Measurements from ENCODE around the gene PLOD2.

PLOD2 gene

GRCh38 chr3:146154316-146154715, 6.7 kb downstream of the PLOD2 start:
- no peak for DNase-seq
- Histone ChIP-seq H3K4me3 (ENCODE audit: low read length) (no peak overlapping the region), H3K9ac (ENCODE audit: low read length) (no peak overlapping the region), H3K9me2 (replicated peaks; ENCODE audit: insufficient read depth, low read length) (no peaks in the 10 kb centered on the region), H4K20me1 (ENCODE audit: insufficient read depth, low read length) (no peaks in the 10 kb centered on the region), H3F3A (ENCODE audit: insufficient read depth, low read length) (peaks cover 3% of the 10 kb centered on the region; the same call in 1 of the 2 replicates), H2AFZ (ENCODE audit: low read length) (no peak overlapping the region), H3K9me3 (replicated peaks; ENCODE audit: insufficient read depth, low read length) (no peaks in the 10 kb centered on the region), H3K4me1 (ENCODE audit: low read length) (peaks cover 12% of the 10 kb centered on the region), H3K27me3 (replicated peaks; ENCODE audit: insufficient read depth, low read length) (no peaks in the 10 kb centered on the region), H3K79me2 (ENCODE audit: low read length) (peaks cover 37% of the 10 kb centered on the region), H3K36me3 (replicated peaks; ENCODE audit: insufficient read depth, low read length) (no peaks in the 10 kb centered on the region), H3K27ac (ENCODE audit: low read length) (no peak overlapping the region), H3K4me2 (ENCODE audit: low read depth, low read length) (no peak overlapping the region)
- no peak for TF ChIP-seq EZH2 (optimal IDR thresholded peaks at IDR 0.05; ENCODE audit: low read depth, low read length)
- no peak for TF ChIP-seq EZH2phosphoT487 (IDR thresholded peaks at IDR 0.05; ENCODE audit: low read length)
- no peak for TF ChIP-seq CTCF (IDR thresholded peaks at IDR 0.05; ENCODE audit: low read length)

- Histone ChIP-seq H3K9me3 (replicated peaks; ENCODE audit: insufficient read depth, low read length) (no peaks in the 10 kb centered on the region), H3K4me3 (ENCODE audit: low read length) (no peak overlapping the region), H3K4me2 (ENCODE audit: low read depth, low read length) (no peak overlapping the region), H3K9me2 (replicated peaks; ENCODE audit: insufficient read depth, low read length) (no peaks in the 10 kb centered on the region), H3K79me2 (ENCODE audit: low read length) (peaks cover 39% of the 10 kb centered on the region), H3K36me3 (replicated peaks; ENCODE audit: insufficient read depth, low read length) (no peaks in the 10 kb centered on the region), H3K9ac (ENCODE audit: low read length) (no peak overlapping the region), H4K20me1 (ENCODE audit: insufficient read depth, low read length) (no peaks in the 10 kb centered on the region), H3K4me1 (ENCODE audit: low read length) (peaks cover 11% of the 10 kb centered on the region), H2AFZ (ENCODE audit: low read length) (no peak overlapping the region), H3F3A (ENCODE audit: insufficient read depth, low read length) (peaks cover 3% of the 10 kb centered on the region; the same call in 1 of the 2 replicates), H3K27ac (ENCODE audit: low read length) (no peak overlapping the region), H3K27me3 (replicated peaks; ENCODE audit: insufficient read depth, low read length) (no peaks in the 10 kb centered on the region)
- no peak for DNase-seq
- TF ChIP-seq CTCF (IDR thresholded peaks at IDR 0.05; ENCODE audit: low read length) (no peak), EZH2 (optimal IDR thresholded peaks at IDR 0.05; ENCODE audit: low read depth, low read length) (no peak), EZH2phosphoT487 (IDR thresholded peaks at IDR 0.05; ENCODE audit: low read length) (no peak)
Observed at GRCh38 chr3:146153429-146153828, 7.6 kb downstream of the PLOD2 start.

- no peaks in the 10 kb centered on the region for H3K9me2 ChIP-seq (replicated peaks; ENCODE audit: insufficient read depth, low read length)
- DNase-seq = no peak
- H4K20me1 ChIP-seq (ENCODE audit: insufficient read depth, low read length) = no peaks in the 10 kb centered on the region
- no peaks in the 10 kb centered on the region for H3K36me3 ChIP-seq (replicated peaks; ENCODE audit: insufficient read depth, low read length)
- TF ChIP-seq EZH2 (optimal IDR thresholded peaks at IDR 0.05; ENCODE audit: low read depth, low read length) = no peak
- TF ChIP-seq EZH2phosphoT487 (IDR thresholded peaks at IDR 0.05; ENCODE audit: low read length) = no peak
- TF ChIP-seq CTCF (IDR thresholded peaks at IDR 0.05; ENCODE audit: low read length) = no peak
- H3K9me3 ChIP-seq (replicated peaks; ENCODE audit: insufficient read depth, low read length) = no peaks in the 10 kb centered on the region
- H3F3A ChIP-seq (ENCODE audit: insufficient read depth, low read length) = peaks cover 3% of the 10 kb centered on the region; the same call in 1 of the 2 replicates
- H3K27me3 ChIP-seq (replicated peaks; ENCODE audit: insufficient read depth, low read length) = no peaks in the 10 kb centered on the region
- peaks cover 11% of the 10 kb centered on the region for H3K4me1 ChIP-seq (ENCODE audit: low read length)
- no peak overlapping the region for H3K4me3 ChIP-seq (ENCODE audit: low read length)
- peaks cover 34% of the 10 kb centered on the region for H3K79me2 ChIP-seq (ENCODE audit: low read length)
- H3K27ac ChIP-seq (ENCODE audit: low read length) = no peak overlapping the region
- H3K9ac ChIP-seq (ENCODE audit: low read length) = no peak overlapping the region
- H2AFZ ChIP-seq (ENCODE audit: low read length) = no peak overlapping the region
- H3K4me2 ChIP-seq (ENCODE audit: low read depth, low read length) = no peak overlapping the region
Observed at GRCh38 chr3:146152834-146153233, 8.2 kb downstream of the PLOD2 start.
